ENCODE measurements around the gene KCNK7.

DNA sequence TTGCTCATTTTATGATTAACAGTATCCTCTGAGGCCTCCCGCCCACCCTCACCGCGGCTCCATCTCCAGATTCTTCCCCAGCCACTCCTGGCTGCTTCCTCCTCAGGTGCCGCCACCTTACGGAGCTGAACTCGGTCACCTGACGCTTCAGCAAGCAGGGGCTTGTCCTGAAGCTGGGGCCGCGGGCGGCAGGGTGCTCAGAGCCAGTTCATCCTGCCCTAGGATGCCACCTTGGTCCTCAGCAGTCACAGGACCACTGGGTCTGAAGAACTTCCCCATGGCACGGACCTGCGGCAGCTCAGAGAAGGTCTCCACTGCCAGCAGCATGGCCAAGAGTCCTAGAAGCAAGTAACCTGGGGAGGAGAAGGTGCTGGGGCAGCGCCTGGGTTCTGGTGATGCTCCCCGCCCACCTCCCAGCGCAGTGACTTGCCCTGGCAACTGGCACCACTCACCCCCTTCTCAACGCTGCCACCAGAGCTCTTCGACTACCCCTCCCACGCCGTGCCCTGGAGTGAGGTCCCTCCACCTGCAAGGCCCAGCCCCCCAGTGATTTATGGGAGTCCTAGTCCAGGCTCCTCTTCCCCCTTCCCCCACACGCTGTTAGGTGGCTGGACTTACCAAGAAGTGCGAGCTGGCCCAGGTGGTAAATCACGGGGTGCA, 2.6 kb downstream of the KCNK7 start:
- TF ChIP-seq, protein P1, sequence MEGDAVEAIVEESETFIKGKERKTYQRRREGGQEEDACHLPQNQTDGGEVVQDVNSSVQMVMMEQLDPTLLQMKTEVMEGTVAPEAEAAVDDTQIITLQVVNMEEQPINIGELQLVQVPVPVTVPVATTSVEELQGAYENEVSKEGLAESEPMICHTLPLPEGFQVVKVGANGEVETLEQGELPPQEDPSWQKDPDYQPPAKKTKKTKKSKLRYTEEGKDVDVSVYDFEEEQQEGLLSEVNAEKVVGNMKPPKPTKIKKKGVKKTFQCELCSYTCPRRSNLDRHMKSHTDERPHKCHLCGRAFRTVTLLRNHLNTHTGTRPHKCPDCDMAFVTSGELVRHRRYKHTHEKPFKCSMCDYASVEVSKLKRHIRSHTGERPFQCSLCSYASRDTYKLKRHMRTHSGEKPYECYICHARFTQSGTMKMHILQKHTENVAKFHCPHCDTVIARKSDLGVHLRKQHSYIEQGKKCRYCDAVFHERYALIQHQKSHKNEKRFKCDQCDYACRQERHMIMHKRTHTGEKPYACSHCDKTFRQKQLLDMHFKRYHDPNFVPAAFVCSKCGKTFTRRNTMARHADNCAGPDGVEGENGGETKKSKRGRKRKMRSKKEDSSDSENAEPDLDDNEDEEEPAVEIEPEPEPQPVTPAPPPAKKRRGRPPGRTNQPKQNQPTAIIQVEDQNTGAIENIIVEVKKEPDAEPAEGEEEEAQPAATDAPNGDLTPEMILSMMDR (IDR thresholded peaks at IDR 0.05; ENCODE audit: extremely low read depth in 1 of 2, insufficient read depth in 1 of 2, low read depth in 1 of 2, low read length in 2 of 2) = no peak
- TF ChIP-seq POLR2A (IDR thresholded peaks at IDR 0.05; ENCODE audit: low read depth, low read length) (peak; percentile 5), EZH2 (IDR thresholded peaks at IDR 0.05; ENCODE audit: borderline replicate concordance, low read depth, low read length, severe bottlenecking) (no peak), POLR2AphosphoS5 (IDR thresholded peaks at IDR 0.05; ENCODE audit: insufficient read depth, low read depth, low read length) (no peak), MYC (IDR thresholded peaks at IDR 0.05; ENCODE audit: low read depth, low read length) (no peak), JUN (IDR thresholded peaks at IDR 0.05; ENCODE audit: borderline replicate concordance, insufficient read depth, insufficient read length, low read depth) (no peak), GATA2 (IDR thresholded peaks at IDR 0.05; ENCODE audit: insufficient read depth, insufficient read length, low read depth, low read length) (no peak), FOS (IDR thresholded peaks at IDR 0.05; ENCODE audit: borderline replicate concordance, insufficient read depth, low read length) (no peak)
- TF ChIP-seq, protein P2, sequence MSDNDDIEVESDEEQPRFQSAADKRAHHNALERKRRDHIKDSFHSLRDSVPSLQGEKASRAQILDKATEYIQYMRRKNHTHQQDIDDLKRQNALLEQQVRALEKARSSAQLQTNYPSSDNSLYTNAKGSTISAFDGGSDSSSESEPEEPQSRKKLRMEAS (IDR thresholded peaks at IDR 0.05; ENCODE audit: insufficient read depth, insufficient read length) = no peak

Data from endothelial cell of umbilical vein (primary cell).